Erythroblast (primary cell): ENCODE measurements around the gene ENTPD8.

ENCODE experiments used
- GATA1 ChIP-seq: IDR thresholded peaks from 2 replicates; pipeline ENCODE4 v1.6.1; 2011; ENCODE audit warnings: low read depth, mild to moderate bottlenecking, control low read depth, low read length, moderate library complexity
- POLR2A ChIP-seq: IDR thresholded peaks from 2 replicates; pipeline ENCODE4 v1.6.1; 2011; ENCODE audit warnings: mild to moderate bottlenecking, low read length

GRCh38 chr9:137467161-137467581 is 26.0 kb upstream of the ENTPD8 start:
- TF ChIP-seq POLR2A (no peak), GATA1 (no peak)
